Ramos (cell line): ENCODE results near the gene TOMM70.

Experiments
- in situ Hi-C: fragments of 300-500 bp; cut with MboI; formaldehyde crosslinking; loops from one replicate; pipeline ENCODE4 v1.14.3; 2022; ENCODE audit warnings: low sequenced_read_pairs; ENCODE audit not compliant: unreplicated experiment

TOMM70 gene

GRCh38 chr3:100412912-100413590 is 12.2 kb upstream of the TOMM70 start:
- in situ Hi-C loops = no loop called here

- in situ Hi-C loops = no loop called here
Measured at GRCh38 chr3:100411091-100411982, 10.4 kb upstream of the TOMM70 start.

GRCh38 chr3:100407977-100408532 is 7.2 kb upstream of the TOMM70 start:
- in situ Hi-C loops = no loop called here

GRCh38 chr3:100407164-100407563 is 6.3 kb upstream of the TOMM70 start:
- in situ Hi-C loops = no loop called here

GRCh38 chr3:100404250-100404548 is 3.3 kb upstream of the TOMM70 start:
- in situ Hi-C loops = no loop called here

GRCh38 chr3:100403362-100404249 is 2.7 kb upstream of the TOMM70 start:
- in situ Hi-C loops = no loop called here

- in situ Hi-C loops = no loop called here
Measured at GRCh38 chr3:100402891-100403290, 2.0 kb upstream of the TOMM70 start.

- in situ Hi-C loops = no loop called here
Measured at GRCh38 chr3:100402256-100402655, 1.4 kb upstream of the TOMM70 start.

GRCh38 chr3:100401674-100402041 is 769 bp upstream of the TOMM70 start:
- in situ Hi-C loops = no loop called here

- in situ Hi-C loops = no loop called here
Measured at GRCh38 chr3:100400419-100400779, 490 bp downstream of the TOMM70 start.

- in situ Hi-C loops = no loop called here
Measured at GRCh38 chr3:100399341-100400071, 1.4 kb downstream of the TOMM70 start.

- in situ Hi-C loops = no loop called here
Measured at GRCh38 chr3:100396967-100397366, 3.9 kb downstream of the TOMM70 start.

GRCh38 chr3:100395679-100396431 is 5.0 kb downstream of the TOMM70 start:
- in situ Hi-C loops = no loop called here

GRCh38 chr3:100389025-100389424 is 11.9 kb downstream of the TOMM70 start:
- in situ Hi-C loops = no loop called here

GRCh38 chr3:100386437-100387074 is 14.3 kb downstream of the TOMM70 start:
- in situ Hi-C loops = no loop called here

GRCh38 chr3:100384733-100385525 is 16.0 kb downstream of the TOMM70 start:
- in situ Hi-C loops = no loop called here

GRCh38 chr3:100376301-100376700 is 24.6 kb downstream of the TOMM70 start:
- in situ Hi-C loops = no loop called here

- in situ Hi-C loops = no loop called here
Measured at GRCh38 chr3:100374521-100374920, 26.4 kb downstream of the TOMM70 start.
